ENCODE measurements around the gene PIWIL4. TPM values are rescaled to one million over a fixed set of nuclear protein-coding genes. Genes with fewer than 3 reads are reported as not detected.

The PIWIL4 gene
- polyA plus RNA-seq, 2 donors, result 0.88 to 1.8 TPM

- Histone ChIP-seq H3K36me3 (ENCODE audit: control insufficient read depth in 2 of 2, insufficient read depth in 2 of 2, low read length in 1 of 2) (no peaks in the 10 kb centered on the region), H3K27ac (ENCODE audit: low read depth in 2 of 2, low read length in 1 of 2) (no peak overlapping the region), H3K9me3 (ENCODE audit: control insufficient read depth in 2 of 2, insufficient read depth in 1 of 2, low read depth in 1 of 2, low read length in 1 of 2) (no peaks in the 10 kb centered on the region), H3K27me3 (ENCODE audit: control insufficient read depth in 1 of 2, insufficient read depth in 2 of 2, low read length in 2 of 2) (no peaks in the 10 kb centered on the region), H3K4me1 (ENCODE audit: control insufficient read depth in 2 of 2, insufficient read depth in 2 of 2, low read length in 1 of 2) (no peaks in the 10 kb centered on the region), H3K4me3 (ENCODE audit: low read depth in 1 of 2, low read length in 2 of 2) (no peak overlapping the region)
- WGBS, 2 donors, result 57 to 69% methylated on average over 3 of the region's 3 CpGs
Observed at GRCh38 chr11:94577841-94578240, 10.7 kb downstream of the PIWIL4 start.

GRCh38 chr11:94581926-94582325, 14.8 kb downstream of the PIWIL4 start:
- H3K4me3 ChIP-seq (ENCODE audit: low read depth in 1 of 2, low read length in 2 of 2), result no peak overlapping the region
- no peaks in the 10 kb centered on the region for H3K36me3 ChIP-seq (ENCODE audit: control insufficient read depth in 2 of 2, insufficient read depth in 2 of 2, low read length in 1 of 2)
- H3K4me1 ChIP-seq (ENCODE audit: control insufficient read depth in 2 of 2, insufficient read depth in 2 of 2, low read length in 1 of 2), result no peaks in the 10 kb centered on the region
- H3K27ac ChIP-seq (ENCODE audit: low read depth in 2 of 2, low read length in 1 of 2), result no peak overlapping the region
- H3K27me3 ChIP-seq (ENCODE audit: control insufficient read depth in 1 of 2, insufficient read depth in 2 of 2, low read length in 2 of 2), result no peaks in the 10 kb centered on the region
- no peaks in the 10 kb centered on the region for H3K9me3 ChIP-seq (ENCODE audit: control insufficient read depth in 2 of 2, insufficient read depth in 1 of 2, low read depth in 1 of 2, low read length in 1 of 2)
- WGBS, 2 donors, result 73 to 91% methylated on average over 1 of the region's 1 CpG

GRCh38 chr11:94583213-94583865, 16.2 kb downstream of the PIWIL4 start:
- Histone ChIP-seq H3K36me3 (ENCODE audit: control insufficient read depth in 2 of 2, insufficient read depth in 2 of 2, low read length in 1 of 2) (no peaks in the 10 kb centered on the region), H3K4me3 (ENCODE audit: low read depth in 1 of 2, low read length in 2 of 2) (no peak overlapping the region), H3K27ac (ENCODE audit: low read depth in 2 of 2, low read length in 1 of 2) (no peak overlapping the region), H3K4me1 (ENCODE audit: control insufficient read depth in 2 of 2, insufficient read depth in 2 of 2, low read length in 1 of 2) (no peaks in the 10 kb centered on the region), H3K9me3 (ENCODE audit: control insufficient read depth in 2 of 2, insufficient read depth in 1 of 2, low read depth in 1 of 2, low read length in 1 of 2) (no peaks in the 10 kb centered on the region), H3K27me3 (ENCODE audit: control insufficient read depth in 1 of 2, insufficient read depth in 2 of 2, low read length in 2 of 2) (no peaks in the 10 kb centered on the region)
- 63 to 68% methylated on average over 4 of the region's 4 CpGs for WGBS, 2 donors

GRCh38 chr11:94583866-94584500, 16.8 kb downstream of the PIWIL4 start:
- 55 to 58% methylated on average over 3 of the region's 3 CpGs for WGBS, 2 donors
- Histone ChIP-seq H3K9me3 (ENCODE audit: control insufficient read depth in 2 of 2, insufficient read depth in 1 of 2, low read depth in 1 of 2, low read length in 1 of 2) (no peaks in the 10 kb centered on the region), H3K4me3 (ENCODE audit: low read depth in 1 of 2, low read length in 2 of 2) (no peak overlapping the region), H3K27me3 (ENCODE audit: control insufficient read depth in 1 of 2, insufficient read depth in 2 of 2, low read length in 2 of 2) (no peaks in the 10 kb centered on the region), H3K36me3 (ENCODE audit: control insufficient read depth in 2 of 2, insufficient read depth in 2 of 2, low read length in 1 of 2) (no peaks in the 10 kb centered on the region), H3K4me1 (ENCODE audit: control insufficient read depth in 2 of 2, insufficient read depth in 2 of 2, low read length in 1 of 2) (no peaks in the 10 kb centered on the region), H3K27ac (ENCODE audit: low read depth in 2 of 2, low read length in 1 of 2) (no peak overlapping the region)

- WGBS, 2 donors, result 94 to 98% methylated on average over 5 of the region's 5 CpGs
- Histone ChIP-seq H3K27ac (ENCODE audit: low read depth in 2 of 2, low read length in 1 of 2) (no peak overlapping the region), H3K4me1 (ENCODE audit: control insufficient read depth in 2 of 2, insufficient read depth in 2 of 2, low read length in 1 of 2) (no peaks in the 10 kb centered on the region), H3K36me3 (ENCODE audit: control insufficient read depth in 2 of 2, insufficient read depth in 2 of 2, low read length in 1 of 2) (no peaks in the 10 kb centered on the region), H3K27me3 (ENCODE audit: control insufficient read depth in 1 of 2, insufficient read depth in 2 of 2, low read length in 2 of 2) (no peaks in the 10 kb centered on the region), H3K4me3 (ENCODE audit: low read depth in 1 of 2, low read length in 2 of 2) (no peak overlapping the region), H3K9me3 (ENCODE audit: control insufficient read depth in 2 of 2, insufficient read depth in 1 of 2, low read depth in 1 of 2, low read length in 1 of 2) (no peaks in the 10 kb centered on the region)
Observed at GRCh38 chr11:94584978-94585377, 17.8 kb downstream of the PIWIL4 start.

- Histone ChIP-seq H3K36me3 (ENCODE audit: control insufficient read depth in 2 of 2, insufficient read depth in 2 of 2, low read length in 1 of 2) (no peaks in the 10 kb centered on the region), H3K4me3 (ENCODE audit: low read depth in 1 of 2, low read length in 2 of 2) (no peak overlapping the region), H3K4me1 (ENCODE audit: control insufficient read depth in 2 of 2, insufficient read depth in 2 of 2, low read length in 1 of 2) (no peaks in the 10 kb centered on the region), H3K27ac (ENCODE audit: low read depth in 2 of 2, low read length in 1 of 2) (no peak overlapping the region), H3K9me3 (ENCODE audit: control insufficient read depth in 2 of 2, insufficient read depth in 1 of 2, low read depth in 1 of 2, low read length in 1 of 2) (no peaks in the 10 kb centered on the region), H3K27me3 (ENCODE audit: control insufficient read depth in 1 of 2, insufficient read depth in 2 of 2, low read length in 2 of 2) (no peaks in the 10 kb centered on the region)
- WGBS, 2 donors, result 83 to 89% methylated on average over 3 of the region's 3 CpGs
Observed at GRCh38 chr11:94585399-94585798, 18.2 kb downstream of the PIWIL4 start.

GRCh38 chr11:94586546-94586945, 19.4 kb downstream of the PIWIL4 start:
- H3K27ac ChIP-seq (ENCODE audit: low read depth in 2 of 2, low read length in 1 of 2), result no peak overlapping the region
- 67 to 78% methylated on average over 5 of the region's 5 CpGs for WGBS, 2 donors
- H3K36me3 ChIP-seq (ENCODE audit: control insufficient read depth in 2 of 2, insufficient read depth in 2 of 2, low read length in 1 of 2), result no peaks in the 10 kb centered on the region
- H3K9me3 ChIP-seq (ENCODE audit: control insufficient read depth in 2 of 2, insufficient read depth in 1 of 2, low read depth in 1 of 2, low read length in 1 of 2), result no peaks in the 10 kb centered on the region
- H3K4me1 ChIP-seq (ENCODE audit: control insufficient read depth in 2 of 2, insufficient read depth in 2 of 2, low read length in 1 of 2), result no peaks in the 10 kb centered on the region
- no peak overlapping the region for H3K4me3 ChIP-seq (ENCODE audit: low read depth in 1 of 2, low read length in 2 of 2)
- H3K27me3 ChIP-seq (ENCODE audit: control insufficient read depth in 1 of 2, insufficient read depth in 2 of 2, low read length in 2 of 2), result no peaks in the 10 kb centered on the region

- H3K27ac ChIP-seq (ENCODE audit: low read depth in 2 of 2, low read length in 1 of 2), result no peak overlapping the region
- no peaks in the 10 kb centered on the region for H3K36me3 ChIP-seq (ENCODE audit: control insufficient read depth in 2 of 2, insufficient read depth in 2 of 2, low read length in 1 of 2)
- 56 to 70% methylated on average over 5 of the region's 5 CpGs for whole genome bisulfite sequencing, 2 donors
- no peak overlapping the region for H3K4me3 ChIP-seq (ENCODE audit: low read depth in 1 of 2, low read length in 2 of 2)
- H3K9me3 ChIP-seq (ENCODE audit: control insufficient read depth in 2 of 2, insufficient read depth in 1 of 2, low read depth in 1 of 2, low read length in 1 of 2), result no peaks in the 10 kb centered on the region
- no peaks in the 10 kb centered on the region for H3K4me1 ChIP-seq (ENCODE audit: control insufficient read depth in 2 of 2, insufficient read depth in 2 of 2, low read length in 1 of 2)
- no peaks in the 10 kb centered on the region for H3K27me3 ChIP-seq (ENCODE audit: control insufficient read depth in 1 of 2, insufficient read depth in 2 of 2, low read length in 2 of 2)
Observed at GRCh38 chr11:94586978-94587377, 19.8 kb downstream of the PIWIL4 start.

GRCh38 chr11:94588366-94588942, 21.3 kb downstream of the PIWIL4 start:
- Histone ChIP-seq H3K4me1 (ENCODE audit: control insufficient read depth in 2 of 2, insufficient read depth in 2 of 2, low read length in 1 of 2) (no peaks in the 10 kb centered on the region), H3K9me3 (ENCODE audit: control insufficient read depth in 2 of 2, insufficient read depth in 1 of 2, low read depth in 1 of 2, low read length in 1 of 2) (no peaks in the 10 kb centered on the region), H3K27ac (ENCODE audit: low read depth in 2 of 2, low read length in 1 of 2) (no peak overlapping the region), H3K36me3 (ENCODE audit: control insufficient read depth in 2 of 2, insufficient read depth in 2 of 2, low read length in 1 of 2) (no peaks in the 10 kb centered on the region), H3K4me3 (ENCODE audit: low read depth in 1 of 2, low read length in 2 of 2) (no peak overlapping the region), H3K27me3 (ENCODE audit: control insufficient read depth in 1 of 2, insufficient read depth in 2 of 2, low read length in 2 of 2) (no peaks in the 10 kb centered on the region)
- 39 to 45% methylated on average over 2 of the region's 2 CpGs for WGBS, 2 donors
